Spleen (tissue), 7 donors: ENCODE data around the gene UNG.

ENCODE experiments used
- POLR2A ChIP-seq, 3 donors: fragments of 450-650 bp; IDR thresholded peaks; one replicate each; pipeline ENCODE4 v1.5.1; 2017; ENCODE audit warnings: antibody characterized with exemption in 3 of 3, mild to moderate bottlenecking in 1 of 3
- POLR2AphosphoS5 ChIP-seq, 3 donors: sonication (generic); formaldehyde crosslinking; IDR thresholded peaks; one replicate each; pipeline ENCODE4 v1.5.1; 2017; ENCODE audit warnings: antibody characterized with exemption in 3 of 3
- TF ChIP-seq, protein P1 (sequence below), 11 experiments: fragments of 200-600 bp in 7 of 11; fragments of 450-650 bp in 4 of 11; sonication (generic) in 4 of 11; IDR thresholded peaks in 8 of 11; conservative IDR thresholded peaks in 3 of 11; 1 replicate in 7 of 11; 2 replicates in 4 of 11; pipeline versions ENCODE4 v1.4.0 to v1.8.0; 2016 to 2021; ENCODE audit warnings: antibody characterized with exemption in 11 of 11, inconsistent platforms in 4 of 11, mild to moderate bottlenecking in 1 of 11
- donor health status: DM: no; HTN: no; CAD: no; lungs with moderate emphysema.
- donor health status: DM: no; HTN: no; CAD: no.
- donor health status: DM: no; HTN: no; CAD: no.

DNA sequence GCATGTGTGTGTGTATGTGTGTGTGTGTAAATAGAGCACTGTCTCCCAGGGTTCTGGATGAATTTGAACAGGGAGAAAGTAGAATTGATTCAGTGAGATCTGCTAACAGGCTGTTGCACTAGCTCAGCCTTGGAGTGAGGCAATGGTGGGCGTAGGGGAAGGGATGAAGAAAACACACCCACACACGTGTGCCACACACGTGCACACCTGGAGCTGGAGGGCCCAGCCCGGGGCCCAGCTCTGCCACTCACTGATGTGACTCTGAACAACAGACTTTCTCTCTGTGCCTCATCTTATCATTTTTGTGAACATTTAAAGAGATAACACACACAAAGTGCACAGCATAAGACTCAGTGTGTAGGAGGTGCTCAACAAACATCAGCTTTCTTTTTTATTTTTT lies 23.2 kb downstream of the UNG start:
- TF ChIP-seq POLR2AphosphoS5 (IDR thresholded peaks at IDR 0.05) (no peak), POLR2A (IDR thresholded peaks at IDR 0.05) (no peak)
- TF ChIP-seq, protein P1, sequence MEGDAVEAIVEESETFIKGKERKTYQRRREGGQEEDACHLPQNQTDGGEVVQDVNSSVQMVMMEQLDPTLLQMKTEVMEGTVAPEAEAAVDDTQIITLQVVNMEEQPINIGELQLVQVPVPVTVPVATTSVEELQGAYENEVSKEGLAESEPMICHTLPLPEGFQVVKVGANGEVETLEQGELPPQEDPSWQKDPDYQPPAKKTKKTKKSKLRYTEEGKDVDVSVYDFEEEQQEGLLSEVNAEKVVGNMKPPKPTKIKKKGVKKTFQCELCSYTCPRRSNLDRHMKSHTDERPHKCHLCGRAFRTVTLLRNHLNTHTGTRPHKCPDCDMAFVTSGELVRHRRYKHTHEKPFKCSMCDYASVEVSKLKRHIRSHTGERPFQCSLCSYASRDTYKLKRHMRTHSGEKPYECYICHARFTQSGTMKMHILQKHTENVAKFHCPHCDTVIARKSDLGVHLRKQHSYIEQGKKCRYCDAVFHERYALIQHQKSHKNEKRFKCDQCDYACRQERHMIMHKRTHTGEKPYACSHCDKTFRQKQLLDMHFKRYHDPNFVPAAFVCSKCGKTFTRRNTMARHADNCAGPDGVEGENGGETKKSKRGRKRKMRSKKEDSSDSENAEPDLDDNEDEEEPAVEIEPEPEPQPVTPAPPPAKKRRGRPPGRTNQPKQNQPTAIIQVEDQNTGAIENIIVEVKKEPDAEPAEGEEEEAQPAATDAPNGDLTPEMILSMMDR (IDR thresholded peaks at IDR 0.05 in 8 of 11, conservative IDR thresholded peaks at IDR 0.05 in 3 of 11): no peak
